A172 (cell line): ENCODE results near the gene SLC25A34. TPM values are rescaled to one million over a fixed set of nuclear protein-coding genes. Genes with fewer than 3 reads are reported as not detected.

Experiments used
- DNase-seq: peaks from one replicate; pipeline ENCODE4 v3.0.0-alpha.2; 2015; ENCODE audit warnings: low spot score
- total RNA-seq: library from RNA; depleted of rRNA; stranded (reverse); fragments of >200 nt; shearing (Covaris generic); gene quantifications from 2 replicates; pipeline ENCODE4 v1.2.3, GENCODE V29; 2014

The SLC25A34 gene
- total RNA-seq, 1 experiment from 2014 or later, result not detected

- DNase-seq, result no peak
These were observed 2.8 kb upstream of the SLC25A34 start for GRCh38 chr1:15733218-15733725.

- DNase-seq, result no peak
These were observed 2.3 kb upstream of the SLC25A34 start for GRCh38 chr1:15733726-15734226.

- DNase-seq, result no peak
These were observed 1.8 kb upstream of the SLC25A34 start for GRCh38 chr1:15734296-15734695.

GRCh38 chr1:15734901-15735300, 1.2 kb upstream of the SLC25A34 start:
- no peak for DNase-seq

GRCh38 chr1:15735304-15736037, 587 bp upstream of the SLC25A34 start:
- no peak for DNase-seq

- no peak for DNase-seq
These were observed 819 bp downstream of the SLC25A34 start for GRCh38 chr1:15736892-15737261.

GRCh38 chr1:15737324-15738319, 1.6 kb downstream of the SLC25A34 start:
- no peak for DNase-seq

GRCh38 chr1:15738416-15739113, 2.5 kb downstream of the SLC25A34 start:
- DNase-seq, result no peak

GRCh38 chr1:15739259-15739658, 3.2 kb downstream of the SLC25A34 start:
- no peak for DNase-seq

- no peak for DNase-seq
These were observed 3.7 kb downstream of the SLC25A34 start for GRCh38 chr1:15739745-15740144.

- peak; percentile 37 for DNase-seq
These were observed 5.1 kb downstream of the SLC25A34 start for GRCh38 chr1:15740924-15741850.

- no peak for DNase-seq
These were observed 6.3 kb downstream of the SLC25A34 start, which contains the start of gene TMEM82 for GRCh38 chr1:15742339-15742801. TMEM82 (plus strand) TSS chr1:15742499; CDS start chr1:15742560, 61 bp downstream.

GRCh38 chr1:15744122-15744679, 8.1 kb downstream of the SLC25A34 start:
- DNase-seq, result no peak

- no peak for DNase-seq
These were observed 11.3 kb downstream of the SLC25A34 start for GRCh38 chr1:15747378-15747777.

- DNase-seq, result no peak
These were observed 12.2 kb downstream of the SLC25A34 start for GRCh38 chr1:15748264-15748663.

GRCh38 chr1:15748690-15749398, 12.8 kb downstream of the SLC25A34 start:
- DNase-seq, result no peak

- peak; percentile 29 for DNase-seq
These were observed 13.6 kb downstream of the SLC25A34 start for GRCh38 chr1:15749399-15750291.

GRCh38 chr1:15750924-15751323, 14.9 kb downstream of the SLC25A34 start:
- no peak for DNase-seq
